AG08395 (cell line): ENCODE results near the gene KCTD5.

Experiments
- DNase-seq: peaks from one replicate; pipeline ENCODE4 v3.0.0; 2012; ENCODE audit warnings: mixed read lengths, low spot score

The KCTD5 gene

DNA sequence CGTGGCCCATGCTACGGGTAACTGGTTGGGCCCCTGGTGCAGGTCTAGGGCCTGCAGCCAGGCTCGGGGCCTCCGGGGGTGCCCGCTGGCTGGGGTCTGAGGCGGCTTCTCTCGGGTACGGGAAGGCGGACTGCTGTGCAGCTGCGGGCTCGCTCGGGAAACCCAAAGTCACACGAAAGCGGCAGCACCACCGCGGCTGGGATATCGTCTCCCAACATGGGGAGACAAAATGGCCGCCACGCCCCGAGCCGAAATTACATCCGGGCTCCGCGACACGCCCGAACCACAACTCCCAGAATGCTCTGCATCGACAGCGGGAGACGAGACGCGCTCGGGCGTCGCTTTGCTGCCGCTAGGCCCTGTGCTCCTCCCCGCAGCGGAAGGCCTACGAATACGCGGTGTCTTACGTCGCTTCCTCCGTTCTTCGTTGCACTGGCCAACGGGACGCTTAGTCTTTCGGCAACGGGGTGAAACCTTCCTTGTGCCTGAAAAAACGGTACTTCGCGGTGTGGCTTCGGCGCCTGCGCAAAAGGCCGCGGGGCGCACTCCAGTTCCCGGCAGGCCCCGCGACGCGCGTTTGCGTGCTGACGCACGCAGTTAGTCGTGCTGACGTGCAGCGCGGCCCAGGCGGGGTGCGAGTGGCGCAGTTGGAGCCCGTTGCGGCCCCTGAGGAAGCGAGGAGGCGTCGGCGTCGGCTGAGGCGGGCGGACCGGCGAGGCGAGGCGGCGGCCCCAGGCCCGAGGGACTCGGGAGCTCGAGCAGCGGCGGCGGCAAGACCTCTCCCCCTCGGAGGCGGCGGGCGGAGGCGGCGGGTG is 69.9 kb downstream of the KCTD5 start, which contains the start of gene SRRM2:
Gene SRRM2 (plus strand): TSS at position 604 of the 815 bp plus-strand sequence. CDS start 3,727 bp downstream, outside the sequence.
- peak; percentile 97 for DNase-seq

DNA sequence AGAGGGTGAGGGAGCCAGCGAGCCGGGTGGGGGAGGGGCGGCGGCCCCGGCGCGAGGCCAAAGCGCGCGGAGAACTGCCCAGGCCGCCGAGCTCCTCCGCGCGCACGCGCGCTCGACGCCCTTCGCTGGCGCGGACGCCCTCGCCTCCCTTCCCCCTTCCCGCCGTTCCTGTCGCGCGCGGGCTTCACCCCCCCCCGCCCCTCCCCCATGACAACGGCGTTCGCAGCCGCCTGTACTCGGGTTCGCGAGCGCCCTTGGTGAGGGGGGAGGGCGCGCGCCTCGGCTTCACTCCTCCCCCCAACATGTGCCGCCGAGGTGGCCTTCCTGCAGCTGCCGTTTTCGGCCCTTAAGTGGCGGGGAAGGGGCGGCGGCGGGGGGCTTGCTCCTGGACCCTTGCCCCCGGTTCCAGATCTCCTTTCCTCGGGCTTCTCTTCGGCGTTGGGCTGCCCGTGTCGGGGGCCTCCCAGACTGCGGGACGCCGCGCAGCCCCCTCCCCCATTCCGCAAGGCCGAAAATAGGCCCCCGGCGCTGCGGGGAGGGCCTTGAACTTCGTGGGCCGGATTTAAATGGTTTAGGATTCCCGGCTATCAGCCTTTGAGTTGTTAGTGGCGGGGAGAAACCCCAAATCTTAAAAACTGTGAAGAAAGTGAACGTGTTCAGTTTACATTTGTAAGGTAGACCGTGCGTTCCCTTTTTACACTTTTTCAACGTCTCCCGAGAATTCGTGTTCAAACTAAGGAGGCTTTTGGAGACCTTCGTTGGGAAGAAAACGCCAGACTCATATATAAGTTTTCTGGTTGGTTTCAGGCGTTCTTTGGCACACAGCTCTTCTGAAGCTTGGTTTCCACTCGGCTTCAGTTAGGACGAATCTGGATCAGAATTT is 70.8 kb downstream of the KCTD5 start:
- peak; percentile 92 for DNase-seq

DNA sequence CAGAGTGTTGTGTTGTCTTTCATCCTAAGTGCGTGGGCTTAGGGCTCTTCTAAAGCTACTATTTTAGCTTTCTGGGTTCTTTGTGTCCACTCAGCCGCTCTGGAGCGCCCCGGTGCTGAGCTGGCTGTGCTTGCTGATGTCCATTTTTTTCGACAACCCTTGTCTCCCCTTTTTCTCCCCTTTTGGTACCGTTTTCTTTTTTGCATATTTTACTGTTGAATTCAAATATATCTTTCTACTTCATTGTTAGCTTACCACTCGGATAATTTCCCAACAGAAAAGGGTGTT is 71.4 kb downstream of the KCTD5 start:
- no peak for DNase-seq

DNA sequence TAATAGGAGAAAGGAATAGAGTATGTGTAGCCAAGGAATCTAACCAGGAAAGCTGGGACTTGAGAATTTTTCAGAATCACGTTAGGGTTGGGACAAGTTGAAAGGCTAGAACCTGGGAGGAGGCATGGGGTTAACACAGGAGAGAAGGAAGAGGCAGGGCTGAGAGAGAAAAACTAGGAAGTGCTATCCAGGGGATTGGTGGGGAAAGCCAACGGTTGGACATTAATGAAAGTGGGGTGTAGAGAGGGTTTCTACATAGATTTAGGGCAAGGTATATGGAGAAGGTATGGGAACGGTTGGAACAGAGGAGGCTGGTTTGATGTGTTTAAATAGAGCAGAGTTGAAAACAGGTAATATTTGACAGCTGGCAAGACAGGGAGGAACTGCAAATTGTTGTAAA is 72.8 kb downstream of the KCTD5 start:
- DNase-seq = no peak

- DNase-seq = no peak
These were observed 74.1 kb downstream of the KCTD5 start for GRCh38 chr16:2756288-2757015.

DNA sequence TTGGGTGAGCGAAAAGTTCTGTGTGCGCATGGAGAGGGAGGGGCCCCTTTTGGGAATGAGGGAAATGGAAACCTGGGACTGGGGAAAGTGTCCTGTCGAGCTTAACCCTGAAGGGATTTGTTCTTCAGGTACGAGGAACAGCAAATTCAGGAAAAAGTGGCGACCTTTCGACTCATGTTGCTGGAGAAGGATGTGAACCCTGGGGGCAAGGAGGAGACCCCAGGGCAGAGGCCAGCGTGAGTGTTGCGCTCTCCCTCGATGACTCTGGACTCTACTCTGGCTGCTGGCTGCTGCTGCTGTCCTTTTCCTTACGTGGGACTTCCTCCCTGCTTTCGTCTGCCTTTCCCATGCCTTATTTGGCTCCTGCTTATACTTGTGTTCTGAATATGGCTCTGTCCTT is 75.0 kb downstream of the KCTD5 start:
- DNase-seq = no peak
